Stimulated activated CD4-positive, alpha-beta T cell treated with anti-CD3 and anti-CD28 coated beads, Interleukin-12 subunit alpha, Interleukin-12 subunit beta, amount 100 ng/mL, for 24 hours (primary cell): Measurements from ENCODE around the gene CDK15.
"Not testable (repeated sequence)": the region's sequence is repeated elsewhere in the genome, so short reads cannot be mapped to it uniquely, and the experiment has no call there.

ENCODE experiments used
- DNase-seq, 2 experiments: peaks; one replicate each; pipeline ENCODE4 v3.0.0-alpha.2; 2020; ENCODE audit warnings: low read depth in 2 of 2

Gene CDK15

DNA sequence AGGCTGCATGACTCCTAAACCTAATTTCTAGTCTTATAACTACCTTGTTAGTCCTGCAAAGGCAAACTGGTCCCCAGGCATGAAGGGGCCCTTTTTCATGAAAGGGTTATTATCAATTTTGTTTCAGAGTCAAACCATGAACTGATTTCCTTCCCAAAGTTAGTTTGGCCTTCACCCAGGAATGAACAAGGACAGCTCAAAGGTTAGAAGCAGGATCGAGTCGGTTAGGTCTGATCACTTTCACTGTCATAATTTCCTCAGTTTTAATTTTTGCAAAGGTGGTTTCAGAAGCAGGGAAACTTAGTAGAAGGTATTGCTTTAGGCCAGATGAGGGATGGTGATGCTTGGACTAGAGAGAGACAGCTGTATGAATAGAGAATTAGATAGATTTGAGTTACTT lies 16.9 kb upstream of the CDK15 start:
- no peak for DNase-seq

DNA sequence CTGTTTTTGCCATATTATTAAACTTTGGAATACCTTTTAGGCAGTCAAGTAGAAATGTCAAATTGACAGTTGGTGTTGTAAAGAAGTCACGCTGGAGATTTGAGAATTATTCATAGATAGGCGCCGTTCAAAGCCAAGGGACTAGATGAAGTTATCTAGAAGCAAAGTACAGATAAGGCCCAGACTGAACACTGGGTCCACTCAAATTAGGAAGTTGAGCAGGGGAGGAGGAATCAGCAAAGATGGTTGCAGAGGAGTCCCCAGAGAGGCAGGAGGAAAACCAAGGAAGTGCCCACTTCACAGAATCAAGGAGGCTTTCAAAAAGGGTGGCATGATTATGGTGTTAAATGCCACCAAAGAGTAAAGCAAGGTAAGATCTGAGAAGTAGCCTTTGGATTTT lies 16.0 kb upstream of the CDK15 start:
- DNase-seq: no peak

GRCh38 chr2:201790989-201791388 lies 15.3 kb upstream of the CDK15 start:
- no peak for DNase-seq

DNA sequence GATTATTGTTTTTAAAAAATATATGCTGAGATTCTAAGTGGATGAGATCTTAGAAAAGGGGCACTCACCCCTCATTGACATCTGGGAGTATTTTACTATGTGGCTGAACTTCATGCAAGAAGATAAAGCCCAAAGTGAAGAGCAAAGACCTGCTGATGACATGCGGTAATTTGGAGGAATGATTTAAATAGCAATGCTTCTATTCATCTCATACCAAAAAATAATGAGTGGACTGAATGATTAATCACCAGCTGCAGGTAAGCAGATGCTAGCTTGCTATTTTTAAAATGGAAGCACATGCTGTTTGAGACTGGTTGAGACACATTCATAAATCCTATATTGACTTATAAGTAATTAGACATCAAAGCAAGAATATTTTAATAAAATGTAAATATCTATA lies 12.7 kb upstream of the CDK15 start:
- no peak for DNase-seq

DNA sequence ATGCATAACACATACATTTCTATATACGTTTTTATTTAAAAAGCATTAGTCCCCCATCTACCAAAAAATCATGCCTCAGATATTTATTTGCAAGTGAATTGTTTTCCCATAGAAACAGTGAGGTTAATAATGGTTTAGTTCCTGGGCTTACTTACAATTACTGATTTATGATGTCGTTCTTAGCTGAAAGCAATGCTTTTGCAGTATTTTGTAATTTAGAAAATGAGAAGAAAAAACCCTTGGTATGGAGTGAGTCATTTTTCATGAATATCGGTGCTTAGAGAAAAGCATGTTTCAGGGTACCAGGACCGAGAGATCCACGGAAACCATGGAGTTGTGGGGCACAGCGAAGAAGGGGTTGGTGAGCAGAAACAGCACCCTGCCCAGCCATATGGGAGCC lies 12.0 kb upstream of the CDK15 start:
- no peak for DNase-seq

DNA sequence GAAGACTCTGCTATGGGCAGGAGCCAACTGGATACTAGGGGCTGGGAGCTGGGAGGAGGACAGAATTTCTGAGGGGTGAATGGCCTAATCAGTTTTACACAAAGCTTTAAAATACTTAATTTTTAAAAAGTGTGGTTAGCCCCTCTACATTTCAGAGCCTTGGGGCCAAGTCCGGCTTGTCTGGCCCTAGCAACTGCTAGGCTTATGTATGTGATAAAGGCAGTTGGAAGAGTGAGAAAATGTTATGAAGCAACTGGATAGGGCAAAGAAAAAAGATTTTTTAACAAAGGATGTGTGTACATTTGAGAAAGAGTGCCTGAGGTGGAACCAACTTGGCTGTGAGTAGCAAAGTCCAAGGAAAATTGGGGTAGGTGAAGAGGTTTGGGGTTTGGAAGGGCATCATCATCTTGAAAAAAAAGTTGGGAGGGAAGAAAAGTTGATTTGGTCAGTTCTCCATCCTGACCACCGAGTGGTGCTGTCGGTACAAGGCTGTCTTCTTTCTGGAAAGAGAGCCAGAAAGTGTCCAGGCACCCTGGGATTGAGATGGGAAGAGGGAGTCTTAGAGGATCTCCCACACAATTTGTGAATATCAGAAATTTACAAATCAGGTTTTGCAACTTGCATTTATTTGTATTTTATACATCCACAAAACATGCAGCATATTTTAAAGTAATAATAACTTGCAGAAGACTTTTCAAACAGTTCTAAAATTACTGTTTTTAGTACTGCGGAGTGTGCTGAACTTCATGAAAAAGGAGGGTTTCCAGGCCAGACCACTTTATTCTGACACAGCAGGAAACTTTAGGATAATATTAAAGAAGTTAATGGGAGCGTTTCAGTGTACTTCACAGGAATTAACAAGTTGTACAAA lies 10.5 kb upstream of the CDK15 start:
- DNase-seq: no peak

GRCh38 chr2:201796478-201796865 lies 9.9 kb upstream of the CDK15 start:
- no peak for DNase-seq

DNA sequence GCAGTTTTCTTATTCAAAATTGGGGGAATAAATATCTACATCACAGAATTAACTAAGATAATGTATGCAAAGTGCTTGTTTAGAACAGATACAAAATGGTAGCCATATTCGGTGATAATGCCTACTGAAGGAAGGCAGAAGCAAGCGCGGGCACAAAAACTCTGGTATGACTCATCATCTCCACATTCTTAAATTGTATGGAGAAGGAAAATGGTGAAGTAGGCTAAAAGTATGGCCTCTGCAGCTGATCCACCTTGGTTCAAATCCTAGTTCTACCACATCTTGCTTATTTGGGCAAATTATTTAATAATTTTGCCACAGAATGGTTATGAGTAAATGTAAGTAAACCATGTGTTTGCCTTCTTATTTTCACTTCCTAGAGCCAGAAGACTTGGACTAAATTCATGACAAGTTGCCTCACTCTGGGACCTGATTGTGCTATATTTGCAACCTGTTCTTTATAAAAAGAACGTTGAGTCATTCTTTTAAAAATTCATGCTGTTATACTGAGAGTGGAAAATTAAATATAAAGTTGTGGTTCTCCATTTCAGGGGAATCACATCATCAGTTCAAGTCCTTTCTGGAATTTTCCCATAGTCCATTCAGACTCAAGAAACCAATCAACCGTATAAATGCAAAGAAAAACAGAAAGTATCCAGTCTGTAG lies 9.0 kb upstream of the CDK15 start:
- DNase-seq: no peak

DNA sequence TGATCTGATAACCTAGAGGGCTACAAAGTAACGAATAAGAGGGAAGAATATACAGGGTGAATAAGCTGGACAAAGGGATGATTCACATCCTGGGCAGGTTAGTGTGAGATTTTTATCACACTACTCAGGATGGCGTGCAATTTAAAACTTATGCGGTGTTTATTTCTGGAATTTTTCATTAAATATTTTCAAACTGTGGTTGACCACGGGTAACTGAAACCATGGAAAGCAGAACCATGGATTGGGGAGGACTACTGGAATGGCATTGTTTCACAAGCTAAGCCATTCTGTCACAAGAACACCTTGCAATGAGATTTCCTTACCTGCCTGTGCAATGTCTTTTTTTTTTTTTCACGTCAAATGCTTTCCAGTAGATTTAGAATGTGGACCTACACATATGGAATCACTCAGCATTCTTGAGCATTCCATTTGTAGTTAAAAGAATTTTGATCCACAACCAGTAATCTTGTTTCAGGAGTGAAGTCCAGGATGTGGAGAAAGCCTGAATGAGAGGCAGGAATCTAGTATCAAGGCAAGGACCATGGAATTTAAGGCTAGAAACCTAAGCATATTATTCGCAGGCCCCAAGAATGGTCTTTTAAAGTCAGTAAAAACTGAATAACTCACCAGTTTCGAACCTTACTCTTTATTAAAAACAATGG lies 8.0 kb upstream of the CDK15 start:
- DNase-seq: no peak

DNA sequence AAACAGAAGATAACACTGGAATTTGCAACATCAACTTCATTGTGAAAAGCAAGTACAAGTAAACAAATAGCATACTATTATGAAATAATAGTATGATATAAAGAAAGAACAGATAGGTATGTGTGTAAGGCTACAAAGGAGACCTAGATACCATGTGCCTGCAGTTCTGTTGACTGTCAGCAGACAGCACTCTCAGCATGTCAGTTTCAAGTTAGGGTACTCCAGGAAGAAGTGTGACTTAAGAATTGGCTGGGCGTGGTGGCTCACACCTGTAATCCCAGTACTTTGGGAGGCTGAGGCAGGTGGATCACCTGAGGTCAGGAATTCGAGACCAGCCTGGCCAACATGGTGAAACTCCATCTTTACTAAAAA lies 7.4 kb upstream of the CDK15 start:
- not testable (repeated sequence) for DNase-seq

DNA sequence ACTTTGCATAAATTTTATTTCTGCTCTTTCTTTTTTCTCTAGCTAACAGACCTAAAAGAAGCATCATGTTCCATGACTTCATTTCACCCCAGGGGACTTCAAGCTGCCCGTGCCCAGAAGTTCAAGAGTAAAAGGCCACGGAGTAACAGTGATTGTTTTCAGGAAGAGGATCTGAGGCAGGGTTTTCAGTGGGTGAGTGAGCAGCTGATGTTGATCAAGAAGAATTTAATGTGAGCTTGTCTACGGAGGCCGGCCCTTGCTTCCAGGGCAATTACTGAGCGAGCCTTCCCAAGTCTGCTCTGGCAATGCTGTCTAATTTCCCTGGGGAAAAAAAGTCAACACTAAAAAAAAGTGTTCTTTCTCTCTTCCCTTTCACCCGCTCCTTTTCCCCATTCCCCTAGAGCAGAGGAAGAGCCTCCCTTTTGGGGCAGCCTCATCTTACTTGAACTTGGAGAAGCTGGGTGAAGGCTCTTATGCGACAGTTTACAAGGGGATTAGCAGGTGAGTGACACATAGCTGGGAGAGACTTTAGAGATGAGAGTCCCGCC lies 1.2 kb downstream of the CDK15 start:
- DNase-seq: no peak

- DNase-seq: no peak
These were observed 1.7 kb downstream of the CDK15 start for GRCh38 chr2:201808027-201808426.

- no peak for DNase-seq
These were observed 3.3 kb downstream of the CDK15 start for GRCh38 chr2:201809633-201810032.

DNA sequence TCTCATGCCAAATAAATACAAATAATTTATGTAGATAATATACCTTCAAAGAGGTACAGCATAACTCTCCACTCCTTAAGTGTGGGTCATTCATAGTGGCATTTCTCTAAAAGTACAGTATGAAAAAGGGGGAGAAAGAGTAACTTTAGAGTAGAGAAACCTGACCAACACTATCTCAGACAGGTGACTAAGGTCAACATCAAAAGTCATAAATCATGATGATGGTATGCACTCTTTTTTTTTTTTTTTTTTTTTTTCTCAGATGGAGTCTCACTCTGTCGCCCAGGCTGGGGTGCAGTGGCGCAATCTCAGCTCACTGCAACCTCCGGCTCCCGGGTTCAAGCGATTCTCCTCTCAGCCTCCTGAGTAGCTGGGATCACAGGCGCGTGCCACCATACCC lies 4.3 kb downstream of the CDK15 start:
- not testable (repeated sequence) for DNase-seq

GRCh38 chr2:201813996-201814760 lies 7.8 kb downstream of the CDK15 start:
- no peak for DNase-seq

GRCh38 chr2:201816657-201817575 lies 10.6 kb downstream of the CDK15 start:
- DNase-seq: no peak

- DNase-seq: no peak
These were observed 14.2 kb downstream of the CDK15 start for GRCh38 chr2:201820383-201821007.

GRCh38 chr2:201821080-201821479 lies 14.7 kb downstream of the CDK15 start:
- DNase-seq: no peak

DNA sequence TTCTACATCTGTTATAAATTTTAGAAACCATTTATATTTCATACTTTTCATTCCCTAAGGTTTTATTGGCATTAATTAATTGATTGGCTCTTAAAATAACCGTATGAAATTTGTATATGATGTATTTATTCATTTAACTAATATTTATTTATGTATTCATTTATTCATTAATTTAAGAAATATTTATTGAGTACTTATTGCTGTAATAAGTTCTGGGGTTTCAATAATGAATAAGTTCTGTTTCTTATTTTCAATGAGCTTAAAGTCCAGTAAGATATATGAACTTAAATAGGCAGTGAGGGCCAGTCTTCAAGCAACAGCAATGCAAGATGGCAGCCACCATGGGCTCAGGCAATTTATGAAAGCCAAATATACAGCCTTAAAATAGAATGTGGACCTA lies 17.9 kb downstream of the CDK15 start:
- no peak for DNase-seq

DNA sequence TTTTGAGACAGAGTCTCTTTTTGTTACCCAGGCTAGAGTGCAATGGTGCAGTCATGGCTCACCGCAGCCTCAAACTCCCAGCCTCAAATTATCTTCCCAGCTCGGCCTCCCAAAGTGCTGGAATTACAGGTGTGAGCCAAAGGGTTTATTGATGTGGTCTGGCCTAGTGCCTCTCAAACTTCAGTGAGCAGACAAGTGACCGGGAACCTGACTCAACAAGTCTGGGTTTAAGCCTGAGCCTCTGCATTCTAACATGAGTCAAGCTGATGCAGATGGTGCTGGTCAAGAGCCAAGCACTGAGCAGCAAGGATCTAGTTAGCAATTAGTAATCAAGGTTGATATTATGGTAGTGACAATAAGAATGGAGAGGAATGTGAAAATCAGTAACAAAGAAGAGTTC lies 21.3 kb downstream of the CDK15 start:
- no peak for DNase-seq
